ENCODE results near the gene NBEAL1.
"Not testable (repeated sequence)": the region's sequence is repeated elsewhere in the genome, so short reads cannot be mapped to it uniquely, and the experiment has no call there.

NBEAL1 gene

GRCh38 chr2:203014456-203015199 lies at the start of gene NBEAL1:
Gene NBEAL1, plus strand, starts transcription at chr2:203014875. Its CDS starts 1,510 bp downstream, at chr2:203016385.
- peak; percentile 98 for FAIRE-seq

GRCh38 chr2:202965810-202966460 lies 48.7 kb upstream of the NBEAL1 start:
- FAIRE-seq, result no peak

GRCh38 chr2:202969404-202969803 lies 45.3 kb upstream of the NBEAL1 start:
- not testable (repeated sequence) for FAIRE-seq

GRCh38 chr2:202976809-202977208 lies 37.9 kb upstream of the NBEAL1 start:
- no peak for FAIRE-seq

DNA sequence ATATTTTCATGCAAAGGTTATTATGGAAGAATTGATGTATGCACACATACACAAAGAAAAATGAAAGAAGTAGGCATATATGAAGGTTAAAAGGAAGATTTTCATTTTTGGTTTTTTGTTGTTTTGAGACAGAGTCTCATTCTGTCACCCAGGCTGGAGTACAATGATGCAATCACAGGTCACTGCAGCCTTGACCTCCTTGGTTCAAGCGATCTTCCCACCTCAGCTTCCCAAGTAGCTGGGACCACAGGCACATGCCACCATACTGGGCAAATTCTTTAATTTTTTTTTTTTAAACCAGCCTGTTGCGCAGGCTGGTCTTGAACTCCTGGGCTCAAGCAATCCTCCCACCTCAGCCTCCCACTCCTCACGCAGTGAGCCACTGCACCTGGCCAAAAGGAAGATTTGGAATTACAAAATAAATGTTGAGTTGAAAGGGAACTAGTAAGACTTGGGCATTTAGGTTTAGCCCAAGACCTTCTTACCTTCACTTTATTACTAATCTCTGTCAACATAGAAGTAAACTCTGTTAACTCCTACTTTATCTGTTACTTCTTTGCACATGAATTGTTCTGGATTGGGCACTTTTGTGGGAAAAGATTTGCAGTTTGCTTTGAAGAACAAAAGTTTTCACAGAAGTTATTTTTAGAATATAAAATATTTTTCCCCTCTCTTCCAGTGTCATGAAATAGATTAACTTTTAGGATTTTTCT lies 31.7 kb upstream of the NBEAL1 start:
- FAIRE-seq, result no peak

GRCh38 chr2:202989749-202990148 lies 24.9 kb upstream of the NBEAL1 start:
- no peak for FAIRE-seq

DNA sequence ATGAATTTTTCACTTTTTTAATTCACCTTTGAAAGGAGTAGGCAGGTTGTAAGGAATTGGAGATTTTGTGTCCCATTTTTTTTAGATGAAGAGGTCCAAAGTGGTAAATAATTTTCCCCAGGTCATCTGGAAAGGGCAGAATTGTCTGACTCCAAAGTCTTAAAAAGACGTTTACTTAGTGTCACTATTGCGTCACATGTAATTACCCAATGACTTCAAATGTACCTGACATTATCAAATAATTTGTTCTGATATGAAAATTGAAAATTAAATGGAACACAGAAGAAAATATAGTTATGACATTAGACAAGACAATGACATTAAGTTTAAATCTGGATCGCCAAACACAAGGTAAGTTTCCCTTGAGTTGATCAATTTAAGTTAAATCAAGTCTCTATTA lies 24.2 kb upstream of the NBEAL1 start:
- no peak for FAIRE-seq

- not testable (repeated sequence) for FAIRE-seq
Measured at GRCh38 chr2:202997113-202997512, 17.6 kb upstream of the NBEAL1 start.

DNA sequence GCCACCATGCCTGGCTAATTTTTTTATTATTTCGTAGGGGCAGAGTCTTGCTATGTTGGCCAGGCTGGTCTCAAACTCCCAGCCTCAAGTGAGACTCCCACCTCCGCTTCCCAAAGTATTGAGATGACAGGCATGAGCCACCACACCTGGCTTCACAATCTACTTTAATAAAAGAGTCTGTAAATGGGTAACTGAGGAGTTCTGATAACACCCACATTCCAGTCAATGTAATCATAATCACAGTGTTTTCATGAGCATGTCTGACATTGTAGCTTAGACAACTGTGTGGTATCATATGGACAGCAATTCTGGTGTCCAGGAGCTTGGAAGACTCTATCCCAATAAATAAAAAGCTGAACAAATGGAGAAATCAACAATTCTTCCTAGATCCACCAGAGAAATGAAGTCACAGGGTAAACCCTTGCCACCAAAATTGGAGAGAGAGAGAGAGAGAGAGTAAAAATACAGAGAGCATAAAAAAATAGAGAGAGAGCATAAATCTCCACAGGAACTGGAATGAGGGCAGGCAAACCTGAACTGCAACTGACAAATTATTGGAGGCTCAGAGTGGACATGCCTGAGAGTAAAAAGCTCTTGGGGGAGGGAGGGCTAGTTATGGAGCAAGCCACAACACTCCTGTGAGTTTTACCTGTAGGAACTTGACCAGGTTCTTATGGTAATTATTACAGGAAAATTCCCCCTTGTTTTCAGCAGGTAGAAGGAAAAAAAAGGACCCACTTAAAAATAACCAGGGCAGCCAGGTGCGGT lies 12.4 kb upstream of the NBEAL1 start:
- no peak for FAIRE-seq

- no peak for FAIRE-seq
Measured at GRCh38 chr2:203003716-203004115, 11.0 kb upstream of the NBEAL1 start.

GRCh38 chr2:203016716-203017115 lies 2.0 kb downstream of the NBEAL1 start:
- no peak for FAIRE-seq

- peak; percentile 64 for FAIRE-seq
Measured at GRCh38 chr2:203018181-203018580, 3.5 kb downstream of the NBEAL1 start.

GRCh38 chr2:203019142-203019541 lies 4.5 kb downstream of the NBEAL1 start:
- FAIRE-seq, result no peak

- FAIRE-seq, result no peak
Measured at GRCh38 chr2:203021991-203022390, 7.3 kb downstream of the NBEAL1 start.

- FAIRE-seq, result no peak
Measured at GRCh38 chr2:203022751-203023150, 8.1 kb downstream of the NBEAL1 start.

DNA sequence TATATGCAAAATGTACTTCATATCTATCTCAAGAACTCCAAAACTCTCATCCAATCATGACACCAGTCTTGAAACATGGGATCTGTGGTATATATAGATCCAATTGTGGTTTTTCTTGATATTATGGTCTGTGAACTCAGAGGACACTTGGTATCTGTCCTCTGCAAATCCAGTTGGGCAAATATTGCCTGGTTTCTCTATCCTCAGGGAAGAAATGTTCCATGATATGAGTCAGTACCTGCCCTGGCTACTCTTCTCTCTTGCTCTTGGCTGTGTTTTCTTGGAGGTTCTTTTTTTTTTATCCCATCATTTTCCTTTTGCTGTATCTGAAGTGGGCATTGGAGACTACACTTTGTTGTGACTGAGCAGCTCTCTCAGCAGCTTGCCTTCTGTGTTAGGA lies 10.9 kb downstream of the NBEAL1 start:
- FAIRE-seq, result no peak

GRCh38 chr2:203030545-203030944 lies 15.9 kb downstream of the NBEAL1 start:
- no peak for FAIRE-seq

- no peak for FAIRE-seq
Measured at GRCh38 chr2:203030991-203031390, 16.3 kb downstream of the NBEAL1 start.

GRCh38 chr2:203033395-203033794 lies 18.7 kb downstream of the NBEAL1 start:
- no peak for FAIRE-seq

- FAIRE-seq, result no peak
Measured at GRCh38 chr2:203035879-203036470, 21.3 kb downstream of the NBEAL1 start.

- FAIRE-seq, result peak; percentile 33
Measured at GRCh38 chr2:203037026-203037425, 22.4 kb downstream of the NBEAL1 start.

DNA sequence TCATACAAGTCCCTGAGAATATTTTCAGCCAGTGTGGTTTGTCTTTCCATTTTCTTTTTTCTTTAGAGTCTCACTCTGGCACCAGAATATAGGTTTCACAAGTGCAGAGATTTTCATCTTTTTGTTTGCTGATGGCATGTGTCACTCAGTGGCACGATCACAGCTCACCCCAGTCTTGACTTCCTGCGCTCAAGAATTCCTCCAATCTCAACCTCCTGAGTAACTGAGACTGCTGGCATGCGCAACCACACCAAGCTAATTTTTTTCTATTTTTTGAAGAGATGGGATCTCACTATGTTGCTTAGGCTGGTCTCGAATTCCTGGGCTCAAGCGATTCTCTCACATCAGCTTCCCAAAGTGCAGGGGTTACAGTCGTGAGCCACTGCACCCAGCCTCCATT lies 23.9 kb downstream of the NBEAL1 start:
- FAIRE-seq, result no peak

DNA sequence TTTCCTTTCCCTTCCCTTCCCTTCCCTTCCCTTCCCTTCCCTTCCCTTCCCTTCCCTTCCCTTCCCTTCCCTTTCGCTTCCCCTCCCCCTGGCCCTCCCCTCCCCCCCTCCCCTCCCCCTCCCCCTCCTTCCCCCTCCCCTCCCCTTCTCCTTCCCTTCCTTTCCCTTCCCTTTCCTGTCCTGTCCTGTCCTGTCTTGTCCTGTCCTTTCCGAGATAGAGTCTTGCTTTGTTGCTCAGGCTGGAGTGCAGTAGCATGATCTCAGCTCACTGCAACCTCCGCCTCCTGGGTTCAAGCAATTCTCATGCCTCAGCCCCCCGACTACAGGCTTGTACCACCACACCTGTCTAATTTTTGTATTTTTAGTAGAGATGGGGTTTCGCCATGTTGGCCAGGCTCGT lies 24.5 kb downstream of the NBEAL1 start:
- not testable (repeated sequence) for FAIRE-seq

Data from endometrium (tissue), 2 donors.